Smooth muscle cell of the brain vasculature (primary cell): ENCODE data around the gene HJURP.

Source experiments
- DNase-seq: peaks from one replicate; pipeline ENCODE4 v3.0.0-alpha.2; 2012; ENCODE audit warnings: low read depth, low spot score

HJURP gene

GRCh38 chr2:233831011-233831721, 23.2 kb downstream of the HJURP start:
- DNase-seq = no peak

- DNase-seq = no peak
These were observed 24.1 kb downstream of the HJURP start for GRCh38 chr2:233830111-233830802.

GRCh38 chr2:233829193-233830110, 24.9 kb downstream of the HJURP start:
- no peak for DNase-seq

GRCh38 chr2:233828546-233829192, 25.7 kb downstream of the HJURP start:
- no peak for DNase-seq

GRCh38 chr2:233824373-233824772, 30.0 kb downstream of the HJURP start:
- no peak for DNase-seq

GRCh38 chr2:233823731-233824121, 30.6 kb downstream of the HJURP start:
- no peak for DNase-seq

- no peak for DNase-seq
These were observed 31.3 kb downstream of the HJURP start for GRCh38 chr2:233822781-233823730.

- DNase-seq = no peak
These were observed 32.1 kb downstream of the HJURP start for GRCh38 chr2:233822101-233822771.

GRCh38 chr2:233821709-233822100, 32.6 kb downstream of the HJURP start:
- DNase-seq = no peak

GRCh38 chr2:233821196-233821595, 33.1 kb downstream of the HJURP start:
- no peak for DNase-seq

- no peak for DNase-seq
These were observed 33.6 kb downstream of the HJURP start for GRCh38 chr2:233820774-233821105.

GRCh38 chr2:233819884-233820773, 34.2 kb downstream of the HJURP start:
- no peak for DNase-seq

- DNase-seq = no peak
These were observed 35.4 kb downstream of the HJURP start for GRCh38 chr2:233818639-233819621.

- DNase-seq = no peak
These were observed 36.2 kb downstream of the HJURP start for GRCh38 chr2:233817995-233818638.

- DNase-seq = no peak
These were observed 36.9 kb downstream of the HJURP start for GRCh38 chr2:233817361-233817911.

GRCh38 chr2:233816771-233817170, 37.6 kb downstream of the HJURP start:
- no peak for DNase-seq

GRCh38 chr2:233816334-233816733, 38.0 kb downstream of the HJURP start:
- DNase-seq = no peak
